K562 (cell line): ENCODE results near the gene ELF2. TPM values are rescaled to one million over a fixed set of nuclear protein-coding genes. Genes with fewer than 3 reads are reported as not detected.

Experiments
- BHLHE40 ChIP-seq: IDR thresholded peaks from 2 replicates; pipeline ENCODE4 v1.6.1; 2011; ENCODE audit warnings: low read length, improper control_type of control experiment
- CBX2 ChIP-seq: fragments of 200-600 bp; sonication (generic); IDR thresholded peaks from one replicate; pipeline ENCODE4 v1.6.1; 2012; ENCODE audit warnings: mild to moderate bottlenecking, low read length, inconsistent platforms; ENCODE audit not compliant: insufficient read depth, poor library complexity, severe bottlenecking
- HDGF ChIP-seq: fragments of 450-650 bp; IDR thresholded peaks from 2 replicates; pipeline ENCODE4 v1.6.1; 2016
- KAT8 ChIP-seq: fragments of 450-650 bp; IDR thresholded peaks from 2 replicates; pipeline ENCODE4 v1.6.1; 2016; ENCODE audit warnings: low read depth, mild to moderate bottlenecking
- KDM4B ChIP-seq, 2 experiments: fragments of 450-650 bp in 1 of 2; sonication (generic) in 1 of 2; IDR thresholded peaks; 2 replicates each; pipeline ENCODE4 v1.6.1; 2016 to 2017; ENCODE audit warnings: borderline replicate concordance in 2 of 2, antibody characterized with exemption in 1 of 2, low read depth in 1 of 2, mild to moderate bottlenecking in 1 of 2
- MAFF ChIP-seq: IDR thresholded peaks from 2 replicates; pipeline ENCODE4 v1.6.1; 2012; ENCODE audit warnings: low read length, improper control_type of control experiment
- PHF8 ChIP-seq: fragments of 200-600 bp; sonication (generic); IDR thresholded peaks from 2 replicates; pipeline ENCODE4 v1.6.1; 2012; ENCODE audit warnings: mixed run types, mild to moderate bottlenecking, inconsistent platforms, low read length, moderate library complexity, borderline replicate concordance
- ZC3H11A ChIP-seq: IDR thresholded peaks from 2 replicates; pipeline ENCODE4 v1.6.1; 2012; ENCODE audit warnings: low read depth, low read length, improper control_type of control experiment
- ZNF274 ChIP-seq: IDR thresholded peaks from 2 replicates; pipeline ENCODE4 v1.6.1; 2011; ENCODE audit warnings: low read depth, mild to moderate bottlenecking, low read length, moderate library complexity, borderline replicate concordance
- ZNF431 ChIP-seq: sonication (generic); formaldehyde crosslinking; IDR thresholded peaks from 2 replicates; pipeline ENCODE4 v1.8.0; 2022; ENCODE audit warnings: mild to moderate bottlenecking, missing genetic modification reagents
- ZNF586 ChIP-seq: fragments of 450-650 bp; formaldehyde crosslinking; conservative IDR thresholded peaks from 2 replicates; pipeline ENCODE4 v1.4.0; 2020; ENCODE audit warnings: mild to moderate bottlenecking, moderate library complexity
- ZZZ3 ChIP-seq: fragments of 450-650 bp; IDR thresholded peaks from 2 replicates; pipeline ENCODE4 v1.6.1; 2016; ENCODE audit warnings: antibody characterized with exemption, mild to moderate bottlenecking, moderate library complexity
- polyA plus RNA-seq, 8 experiments: library from polyadenylated mRNA; depleted of rRNA in 4 of 8; stranded (reverse) in 5 of 8; unstranded in 3 of 8; fragments of >200 nt; fragmentation: Nextera tagmentation in 2 of 8; fragmentation: Illumina TruSeq in 1 of 8; extraction: Ambion mirVana in 2 of 8; extraction: Trizol in 1 of 8; gene quantifications; 2 replicates each; pipeline versions ENCODE4 v1.2.1 to v1.2.3, GENCODE V29; 2011 to 2014; ENCODE audit warnings: inconsistent platforms in 1 of 8, missing spikeins in 1 of 8
- total RNA-seq, 7 experiments: library from RNA; depleted of rRNA in 6 of 7; stranded (reverse); fragments of >200 nt in 6 of 7; fragmentation: Illumina TruSeq in 2 of 7; extraction: Trizol in 2 of 7; gene quantifications; 2 replicates each; pipeline versions ENCODE4 v1.2.1 to v1.2.3, GENCODE V29; 2011 to 2021; ENCODE audit warnings: low replicate concordance in 1 of 7
- TF ChIP-seq, protein P1 (sequence below): fragments of 450-650 bp; formaldehyde crosslinking; conservative IDR thresholded peaks from 2 replicates; pipeline ENCODE4 v1.4.0; 2022; ENCODE audit warnings: mild to moderate bottlenecking, missing genetic modification characterization
- TF ChIP-seq, protein P2 (sequence below), 2 experiments: fragments of 450-650 bp; IDR thresholded peaks; 2 replicates each; pipeline ENCODE4 v1.6.1; 2016
- TF ChIP-seq, protein P3 (sequence below), 2 experiments: fragments of 450-650 bp; IDR thresholded peaks; 2 replicates each; pipeline ENCODE4 v1.6.1; 2016; ENCODE audit warnings: mild to moderate bottlenecking in 2 of 2, borderline replicate concordance in 1 of 2, low read depth in 1 of 2, moderate library complexity in 1 of 2
- TF ChIP-seq, protein P4 (sequence below): sonication (generic); formaldehyde crosslinking; IDR thresholded peaks from 2 replicates; pipeline ENCODE4 v1.8.1; 2023; ENCODE audit warnings: mild to moderate bottlenecking, missing genetic modification reagents

ELF2 gene
- total and polyA plus RNA-seq, 9 of the 15 experiments (the other 6 are each of a cell fraction or from before 2014, with no cell fraction given): 9.4 to 58.7 (median 41.6) TPM

DNA sequence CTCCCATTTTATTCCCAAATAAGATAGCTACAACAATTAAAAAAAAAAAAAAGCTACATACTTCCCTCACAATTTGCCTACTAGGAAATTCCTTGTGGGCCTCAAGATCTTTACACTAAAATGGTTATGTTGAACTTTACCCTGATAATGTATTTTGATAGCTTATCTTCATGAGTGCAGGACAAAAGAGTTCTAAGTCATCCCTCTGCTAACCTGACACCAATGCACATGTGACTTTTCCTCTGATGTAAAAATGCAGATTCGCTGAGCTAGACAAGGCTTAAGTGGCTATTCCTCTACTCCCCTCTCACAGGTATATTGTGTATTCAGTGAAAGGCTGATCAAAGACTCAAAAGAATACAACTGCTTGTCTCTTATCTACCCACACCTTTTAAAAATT lies 22.5 kb downstream of the ELF2 start (continued):
- TF ChIP-seq BHLHE40 (0 out of 2 replicates have a peak, but pooled peaks have one; percentile 14), ZC3H11A (no peak), MAFF (peak; percentile 22; the same call in 1 of the 2 replicates), KAT8 (no peak), PHF8 (no peak), ZZZ3 (no peak), ZNF431 (CRISPR knock-in tag) (no peak), KDM4B (IDR thresholded peaks at IDR 0.05; ENCODE audit: borderline replicate concordance in 2 of 2, low read depth in 1 of 2) (no peak), ZNF274 (no peak), CBX2 (no peak), ZNF586 (CRISPR knock-in tag) (no peak), HDGF (no peak)
- TF ChIP-seq, protein P1, sequence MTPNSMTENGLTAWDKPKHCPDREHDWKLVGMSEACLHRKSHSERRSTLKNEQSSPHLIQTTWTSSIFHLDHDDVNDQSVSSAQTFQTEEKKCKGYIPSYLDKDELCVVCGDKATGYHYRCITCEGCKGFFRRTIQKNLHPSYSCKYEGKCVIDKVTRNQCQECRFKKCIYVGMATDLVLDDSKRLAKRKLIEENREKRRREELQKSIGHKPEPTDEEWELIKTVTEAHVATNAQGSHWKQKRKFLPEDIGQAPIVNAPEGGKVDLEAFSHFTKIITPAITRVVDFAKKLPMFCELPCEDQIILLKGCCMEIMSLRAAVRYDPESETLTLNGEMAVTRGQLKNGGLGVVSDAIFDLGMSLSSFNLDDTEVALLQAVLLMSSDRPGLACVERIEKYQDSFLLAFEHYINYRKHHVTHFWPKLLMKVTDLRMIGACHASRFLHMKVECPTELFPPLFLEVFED (CRISPR knock-in tag): no peak
- TF ChIP-seq, protein P2, sequence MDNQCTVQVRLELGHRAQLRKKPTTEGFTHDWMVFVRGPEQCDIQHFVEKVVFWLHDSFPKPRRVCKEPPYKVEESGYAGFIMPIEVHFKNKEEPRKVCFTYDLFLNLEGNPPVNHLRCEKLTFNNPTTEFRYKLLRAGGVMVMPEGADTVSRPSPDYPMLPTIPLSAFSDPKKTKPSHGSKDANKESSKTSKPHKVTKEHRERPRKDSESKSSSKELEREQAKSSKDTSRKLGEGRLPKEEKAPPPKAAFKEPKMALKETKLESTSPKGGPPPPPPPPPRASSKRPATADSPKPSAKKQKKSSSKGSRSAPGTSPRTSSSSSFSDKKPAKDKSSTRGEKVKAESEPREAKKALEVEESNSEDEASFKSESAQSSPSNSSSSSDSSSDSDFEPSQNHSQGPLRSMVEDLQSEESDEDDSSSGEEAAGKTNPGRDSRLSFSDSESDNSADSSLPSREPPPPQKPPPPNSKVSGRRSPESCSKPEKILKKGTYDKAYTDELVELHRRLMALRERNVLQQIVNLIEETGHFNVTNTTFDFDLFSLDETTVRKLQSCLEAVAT (IDR thresholded peaks at IDR 0.05): no peak
- TF ChIP-seq, protein P3, sequence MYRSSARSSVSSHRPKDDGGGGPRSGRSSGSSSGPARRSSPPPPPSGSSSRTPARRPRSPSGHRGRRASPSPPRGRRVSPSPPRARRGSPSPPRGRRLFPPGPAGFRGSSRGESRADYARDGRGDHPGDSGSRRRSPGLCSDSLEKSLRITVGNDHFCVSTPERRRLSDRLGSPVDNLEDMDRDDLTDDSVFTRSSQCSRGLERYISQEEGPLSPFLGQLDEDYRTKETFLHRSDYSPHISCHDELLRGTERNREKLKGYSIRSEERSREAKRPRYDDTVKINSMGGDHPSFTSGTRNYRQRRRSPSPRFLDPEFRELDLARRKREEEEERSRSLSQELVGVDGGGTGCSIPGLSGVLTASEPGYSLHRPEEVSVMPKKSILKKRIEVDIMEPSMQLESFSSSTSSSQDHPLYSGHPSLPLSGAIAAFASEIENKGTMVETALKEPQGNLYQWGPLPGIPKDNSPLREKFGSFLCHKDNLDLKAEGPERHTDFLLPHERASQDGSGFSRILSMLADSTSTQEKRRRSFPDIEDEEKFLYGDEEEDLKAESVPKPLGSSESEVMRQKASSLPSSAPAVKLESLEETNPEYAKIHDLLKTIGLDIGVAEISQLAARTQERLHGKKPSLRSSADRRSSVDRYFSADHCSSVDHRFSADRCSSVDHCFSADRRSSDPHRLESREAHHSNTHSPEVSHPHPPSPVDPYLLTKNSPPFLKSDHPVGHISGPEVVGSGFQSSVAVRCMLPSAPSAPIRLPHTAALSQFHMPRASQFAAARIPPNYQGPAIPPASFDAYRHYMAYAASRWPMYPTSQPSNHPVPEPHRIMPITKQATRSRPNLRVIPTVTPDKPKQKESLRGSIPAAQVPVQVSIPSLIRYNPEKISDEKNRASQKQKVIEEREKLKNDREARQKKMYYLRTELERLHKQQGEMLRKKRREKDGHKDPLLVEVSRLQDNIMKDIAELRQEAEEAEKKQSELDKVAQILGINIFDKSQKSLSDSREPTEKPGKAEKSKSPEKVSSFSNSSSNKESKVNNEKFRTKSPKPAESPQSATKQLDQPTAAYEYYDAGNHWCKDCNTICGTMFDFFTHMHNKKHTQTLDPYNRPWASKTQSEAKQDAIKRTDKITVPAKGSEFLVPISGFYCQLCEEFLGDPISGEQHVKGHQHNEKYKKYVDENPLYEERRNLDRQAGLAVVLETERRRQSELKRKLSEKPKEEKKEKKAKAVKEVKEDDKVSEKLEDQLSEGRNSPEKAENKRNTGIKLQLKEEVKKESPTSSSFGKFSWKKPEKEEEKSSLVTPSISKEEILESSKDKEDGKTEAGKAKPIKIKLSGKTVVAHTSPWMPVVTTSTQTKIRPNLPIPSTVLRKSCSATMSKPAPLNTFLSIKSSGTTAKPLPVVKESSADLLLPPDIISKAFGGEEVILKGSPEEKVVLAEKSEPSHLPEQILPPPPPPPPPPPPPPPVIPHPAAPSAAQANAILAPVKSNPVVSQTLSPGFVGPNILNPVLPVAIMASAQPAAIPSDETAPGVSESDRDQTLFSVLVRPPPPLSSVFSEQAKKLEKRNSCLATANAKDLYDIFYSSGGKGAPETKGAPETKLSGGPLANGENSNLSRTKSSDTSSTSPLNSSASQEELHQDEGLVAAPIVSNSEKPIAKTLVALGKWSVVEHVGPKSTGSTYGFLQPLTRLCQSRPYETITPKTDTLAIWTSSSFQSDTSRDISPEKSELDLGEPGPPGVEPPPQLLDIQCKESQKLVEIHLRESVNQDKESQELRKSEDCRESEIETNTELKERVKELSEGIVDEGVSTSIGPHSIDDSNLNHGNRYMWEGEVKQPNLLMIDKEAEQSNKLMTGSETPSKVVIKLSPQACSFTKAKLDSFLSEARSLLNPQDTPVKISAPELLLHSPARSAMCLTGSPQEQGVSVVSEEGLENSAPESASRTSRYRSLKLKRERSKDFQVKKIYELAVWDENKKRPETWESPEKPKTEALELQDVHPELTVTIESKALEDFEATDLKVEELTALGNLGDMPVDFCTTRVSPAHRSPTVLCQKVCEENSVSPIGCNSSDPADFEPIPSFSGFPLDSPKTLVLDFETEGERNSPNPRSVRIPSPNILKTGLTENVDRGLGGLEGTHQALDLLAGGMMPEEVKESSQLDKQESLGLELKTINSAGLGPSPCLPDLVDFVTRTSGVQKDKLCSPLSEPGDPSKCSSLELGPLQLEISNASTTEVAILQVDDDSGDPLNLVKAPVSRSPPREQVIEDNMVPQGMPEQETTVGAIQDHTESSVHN (IDR thresholded peaks at IDR 0.05; ENCODE audit: borderline replicate concordance in 1 of 2, low read depth in 1 of 2): no peak
- TF ChIP-seq, protein P4, sequence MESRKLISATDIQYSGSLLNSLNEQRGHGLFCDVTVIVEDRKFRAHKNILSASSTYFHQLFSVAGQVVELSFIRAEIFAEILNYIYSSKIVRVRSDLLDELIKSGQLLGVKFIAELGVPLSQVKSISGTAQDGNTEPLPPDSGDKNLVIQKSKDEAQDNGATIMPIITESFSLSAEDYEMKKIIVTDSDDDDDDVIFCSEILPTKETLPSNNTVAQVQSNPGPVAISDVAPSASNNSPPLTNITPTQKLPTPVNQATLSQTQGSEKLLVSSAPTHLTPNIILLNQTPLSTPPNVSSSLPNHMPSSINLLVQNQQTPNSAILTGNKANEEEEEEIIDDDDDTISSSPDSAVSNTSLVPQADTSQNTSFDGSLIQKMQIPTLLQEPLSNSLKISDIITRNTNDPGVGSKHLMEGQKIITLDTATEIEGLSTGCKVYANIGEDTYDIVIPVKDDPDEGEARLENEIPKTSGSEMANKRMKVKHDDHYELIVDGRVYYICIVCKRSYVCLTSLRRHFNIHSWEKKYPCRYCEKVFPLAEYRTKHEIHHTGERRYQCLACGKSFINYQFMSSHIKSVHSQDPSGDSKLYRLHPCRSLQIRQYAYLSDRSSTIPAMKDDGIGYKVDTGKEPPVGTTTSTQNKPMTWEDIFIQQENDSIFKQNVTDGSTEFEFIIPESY (CRISPR knock-in tag): no peak
